ENCODE results near the gene ARHGAP29. TPM values are rescaled to one million over a fixed set of nuclear protein-coding genes. Genes with fewer than 3 reads are reported as not detected.

Gene ARHGAP29
- polyA plus RNA-seq, 1 donor (not counting 4 experiments of a cell fraction or from before 2014, with no cell fraction given), result 79.7 TPM

GRCh38 chr1:94275083-94275482 is 37.7 kb upstream of the ARHGAP29 start:
- TF ChIP-seq CTCF (optimal IDR thresholded peaks at IDR 0.05 in 1 of 3, IDR thresholded peaks at IDR 0.05 in 1 of 3, conservative IDR thresholded peaks at IDR 0.05 in 1 of 3; ENCODE audit: extremely low read depth in 1 of 3, insufficient read depth in 2 of 3, low read length in 3 of 3) (no peak), EZH2 (IDR thresholded peaks at IDR 0.05; ENCODE audit: low read length) (no peak)
- dilution Hi-C loops (cut with MboI; ENCODE audit: extremely low pct_ligation_motif_present, low sequenced_read_pairs), result no loop called here
- Histone ChIP-seq H3K36me3 (ENCODE audit: control insufficient read depth in 2 of 2, extremely low read depth in 1 of 2, insufficient read depth in 2 of 2, low read length in 2 of 2) (no peaks in the 10 kb centered on the region), H3K27me3 (ENCODE audit: control insufficient read depth, extremely low read depth, insufficient read depth, low read length) (no peaks in the 10 kb centered on the region), H3K4me3 (ENCODE audit: control insufficient read depth in 2 of 3, extremely low read depth in 1 of 3, insufficient read depth in 2 of 3, low read depth in 1 of 3, low read length in 3 of 3) (no peak overlapping the region), H4K20me1 (ENCODE audit: control insufficient read depth, extremely low read depth, insufficient read depth, low read length) (no peaks in the 10 kb centered on the region), H3K9me1 (ENCODE audit: control insufficient read depth, extremely low read depth, insufficient read depth, low read length) (no peaks in the 10 kb centered on the region), H3K4me1 (ENCODE audit: control insufficient read depth, extremely low read depth, insufficient read depth, low read length) (peaks cover 23% of the 10 kb centered on the region), H3K27ac (ENCODE audit: control insufficient read depth, insufficient read depth, low read length) (no peak overlapping the region), H2AFZ (ENCODE audit: control insufficient read depth, low read length) (no peak overlapping the region), H3K9ac (ENCODE audit: control insufficient read depth, extremely low read depth, insufficient read depth, low read length) (no peak overlapping the region), H3K4me2 (ENCODE audit: control insufficient read depth, extremely low read depth, insufficient read depth, low read depth, low read length) (no peak overlapping the region), H3K79me2 (ENCODE audit: control insufficient read depth, insufficient read depth, low read length) (no peaks in the 10 kb centered on the region), H3K9me3 (ENCODE audit: control insufficient read depth, low read depth, low read length) (no peaks in the 10 kb centered on the region)
- no peak for DNase-seq (ENCODE audit: low read depth, low spot score)
- no peak for FAIRE-seq

- H4K20me1 ChIP-seq (ENCODE audit: control insufficient read depth, extremely low read depth, insufficient read depth, low read length), result no peaks in the 10 kb centered on the region
- FAIRE-seq (no peak), DNase-seq (ENCODE audit: low read depth, low spot score) (no peak)
- dilution Hi-C loops (cut with MboI; ENCODE audit: extremely low pct_ligation_motif_present, low sequenced_read_pairs), result no loop called here
- no peak overlapping the region for H3K4me3 ChIP-seq (ENCODE audit: control insufficient read depth in 2 of 3, extremely low read depth in 1 of 3, insufficient read depth in 2 of 3, low read depth in 1 of 3, low read length in 3 of 3)
- no peak for TF ChIP-seq CTCF (optimal IDR thresholded peaks at IDR 0.05 in 1 of 3, IDR thresholded peaks at IDR 0.05 in 1 of 3, conservative IDR thresholded peaks at IDR 0.05 in 1 of 3; ENCODE audit: extremely low read depth in 1 of 3, insufficient read depth in 2 of 3, low read length in 3 of 3)
- TF ChIP-seq EZH2 (IDR thresholded peaks at IDR 0.05; ENCODE audit: low read length), result no peak
- H3K9ac ChIP-seq (ENCODE audit: control insufficient read depth, extremely low read depth, insufficient read depth, low read length), result no peak overlapping the region
- no peaks in the 10 kb centered on the region for H3K9me3 ChIP-seq (ENCODE audit: control insufficient read depth, low read depth, low read length)
- H3K36me3 ChIP-seq (ENCODE audit: control insufficient read depth in 2 of 2, extremely low read depth in 1 of 2, insufficient read depth in 2 of 2, low read length in 2 of 2), result no peaks in the 10 kb centered on the region
- no peak overlapping the region for H3K27ac ChIP-seq (ENCODE audit: control insufficient read depth, insufficient read depth, low read length)
- no peak overlapping the region for H2AFZ ChIP-seq (ENCODE audit: control insufficient read depth, low read length)
- H3K79me2 ChIP-seq (ENCODE audit: control insufficient read depth, insufficient read depth, low read length), result no peaks in the 10 kb centered on the region
- H3K4me2 ChIP-seq (ENCODE audit: control insufficient read depth, extremely low read depth, insufficient read depth, low read depth, low read length), result no peak overlapping the region
- no peaks in the 10 kb centered on the region for H3K27me3 ChIP-seq (ENCODE audit: control insufficient read depth, extremely low read depth, insufficient read depth, low read length)
- no peaks in the 10 kb centered on the region for H3K9me1 ChIP-seq (ENCODE audit: control insufficient read depth, extremely low read depth, insufficient read depth, low read length)
- H3K4me1 ChIP-seq (ENCODE audit: control insufficient read depth, extremely low read depth, insufficient read depth, low read length), result peaks cover 28% of the 10 kb centered on the region
These were observed 37.2 kb upstream of the ARHGAP29 start for GRCh38 chr1:94274561-94274960.

All from keratinocyte (primary cell).